KMS-11 (cell line): ENCODE data around the gene COQ8A.

Experiments used
- H2AFZ ChIP-seq: fragments of 200-600 bp; sonication (generic); 2 replicates; pipeline ENCODE4 v1.6.1; 2016; ENCODE audit warnings: antibody characterized with exemption, mixed run types, low read depth
- H3K27ac ChIP-seq: fragments of 200-600 bp; sonication (generic); 2 replicates; pipeline ENCODE4 v1.6.1; 2016; ENCODE audit warnings: mild to moderate bottlenecking, mixed run types
- H3K27me3 ChIP-seq: fragments of 200-600 bp; sonication (generic); 2 replicates; pipeline ENCODE4 v1.6.1; 2017; ENCODE audit warnings: mild to moderate bottlenecking, low read depth, mixed run types, moderate library complexity; ENCODE audit not compliant: insufficient read depth
- H3K36me3 ChIP-seq: fragments of 200-600 bp; sonication (generic); 2 replicates; pipeline ENCODE4 v1.6.1; 2017; ENCODE audit warnings: mild to moderate bottlenecking, mixed run types; ENCODE audit not compliant: insufficient read depth
- H3K4me1 ChIP-seq: fragments of 200-600 bp; sonication (generic); 2 replicates; pipeline ENCODE4 v1.6.1; 2016; ENCODE audit warnings: mild to moderate bottlenecking, low read depth, mixed run types; ENCODE audit not compliant: poor library complexity, severe bottlenecking
- H3K4me2 ChIP-seq: fragments of 200-600 bp; sonication (generic); 2 replicates; pipeline ENCODE4 v1.7.0; 2016; ENCODE audit warnings: mild to moderate bottlenecking, mixed run types
- H3K4me3 ChIP-seq: fragments of 200-600 bp; sonication (generic); IDR thresholded peaks from 2 replicates; pipeline ENCODE4 v1.6.1; 2017; ENCODE audit warnings: low read depth, low read length, mixed read lengths; ENCODE audit not compliant: insufficient read depth
- H3K79me2 ChIP-seq: fragments of 200-600 bp; sonication (generic); 2 replicates; pipeline ENCODE4 v1.6.1; 2016; ENCODE audit warnings: low read depth, mixed run types; ENCODE audit not compliant: insufficient read depth
- H3K9ac ChIP-seq: fragments of 200-600 bp; sonication (generic); 2 replicates; pipeline ENCODE4 v1.6.1; 2016; ENCODE audit warnings: mild to moderate bottlenecking, mixed run types
- H4K20me1 ChIP-seq: fragments of 200-600 bp; sonication (generic); 2 replicates; pipeline ENCODE4 v1.6.1; 2016; ENCODE audit warnings: mild to moderate bottlenecking, mixed run types; ENCODE audit not compliant: insufficient read depth
- CTCF ChIP-seq: fragments of 200-600 bp; sonication (generic); conservative IDR thresholded peaks from 2 replicates; pipeline ENCODE4 v1.6.1; 2017; ENCODE audit warnings: low read depth, mild to moderate bottlenecking, antibody characterized with exemption, low read length, moderate library complexity, mixed read lengths

The COQ8A gene

GRCh38 chr1:226901421-226901820 is 38.7 kb upstream of the COQ8A start:
- no peaks in the 10 kb centered on the region for H3K27me3 ChIP-seq
- no peaks in the 10 kb centered on the region for H3K36me3 ChIP-seq
- H4K20me1 ChIP-seq, result no peaks in the 10 kb centered on the region
- H2AFZ ChIP-seq, result no peak overlapping the region
- peaks cover 11% of the 10 kb centered on the region for H3K4me1 ChIP-seq
- no peak overlapping the region for H3K4me3 ChIP-seq
- H3K4me2 ChIP-seq, result no peak overlapping the region
- H3K27ac ChIP-seq, result 0 out of 2 replicates have a peak overlapping the region, but pooled peaks have one; percentile 9
- no peak for TF ChIP-seq CTCF
- no peak overlapping the region for H3K9ac ChIP-seq
- H3K79me2 ChIP-seq, result no peaks in the 10 kb centered on the region

- H3K79me2 ChIP-seq, result no peaks in the 10 kb centered on the region
- no peaks in the 10 kb centered on the region for H3K36me3 ChIP-seq
- H3K9ac ChIP-seq, result no peak overlapping the region
- peaks cover 11% of the 10 kb centered on the region for H3K4me1 ChIP-seq
- H4K20me1 ChIP-seq, result no peaks in the 10 kb centered on the region
- H3K27me3 ChIP-seq, result no peaks in the 10 kb centered on the region
- no peak overlapping the region for H3K4me3 ChIP-seq
- no peak overlapping the region for H3K4me2 ChIP-seq
- H2AFZ ChIP-seq, result no peak overlapping the region
- no peak overlapping the region for H3K27ac ChIP-seq
- TF ChIP-seq CTCF, result no peak
Measured at GRCh38 chr1:226902601-226903000, 37.5 kb upstream of the COQ8A start.

GRCh38 chr1:226903819-226904716 is 36.0 kb upstream of the COQ8A start:
- Histone ChIP-seq H3K36me3 (no peaks in the 10 kb centered on the region), H3K79me2 (no peaks in the 10 kb centered on the region), H3K27ac (no peak overlapping the region), H2AFZ (no peak overlapping the region), H3K27me3 (no peaks in the 10 kb centered on the region), H3K4me3 (no peak overlapping the region), H4K20me1 (no peaks in the 10 kb centered on the region), H3K9ac (no peak overlapping the region), H3K4me1 (peaks cover 11% of the 10 kb centered on the region), H3K4me2 (no peak overlapping the region)
- no peak for TF ChIP-seq CTCF

GRCh38 chr1:226904772-226905171 is 35.3 kb upstream of the COQ8A start:
- no peak overlapping the region for H3K4me3 ChIP-seq
- H3K9ac ChIP-seq, result no peak overlapping the region
- no peak for TF ChIP-seq CTCF
- no peak overlapping the region for H3K27ac ChIP-seq
- no peaks in the 10 kb centered on the region for H3K79me2 ChIP-seq
- H4K20me1 ChIP-seq, result no peaks in the 10 kb centered on the region
- no peaks in the 10 kb centered on the region for H3K27me3 ChIP-seq
- no peak overlapping the region for H2AFZ ChIP-seq
- no peaks in the 10 kb centered on the region for H3K36me3 ChIP-seq
- H3K4me1 ChIP-seq, result peaks cover 11% of the 10 kb centered on the region
- H3K4me2 ChIP-seq, result no peak overlapping the region
